HEK293T (cell line): ENCODE measurements around the gene DCAF5.

Source experiments
- ARNT ChIP-seq: fragments of 450-650 bp; IDR thresholded peaks from 2 replicates; pipeline ENCODE4 v1.6.1; 2017; ENCODE audit warnings: mild to moderate bottlenecking
- BHLHE40 ChIP-seq: fragments of 450-650 bp; IDR thresholded peaks from 2 replicates; pipeline ENCODE4 v1.6.1; 2016; ENCODE audit warnings: mild to moderate bottlenecking, moderate library complexity, borderline replicate concordance
- ELF4 ChIP-seq: fragments of 450-650 bp; IDR thresholded peaks from 2 replicates; pipeline ENCODE4 v1.6.1; 2017; ENCODE audit warnings: antibody characterized with exemption
- FOXK2 ChIP-seq: fragments of 450-650 bp; IDR thresholded peaks from 2 replicates; pipeline ENCODE4 v1.6.1; 2016; ENCODE audit warnings: mild to moderate bottlenecking
- L3MBTL2 ChIP-seq: fragments of 450-650 bp; conservative IDR thresholded peaks from 2 replicates; pipeline ENCODE4 v1.6.1; 2016; ENCODE audit warnings: mild to moderate bottlenecking
- SP1 ChIP-seq: fragments of 450-650 bp; IDR thresholded peaks from 2 replicates; pipeline ENCODE4 v1.6.1; 2017
- SUZ12 ChIP-seq: fragments of 450-650 bp; IDR thresholded peaks from 2 replicates; pipeline ENCODE4 v1.6.1; 2016; ENCODE audit warnings: mild to moderate bottlenecking
- TARDBP ChIP-seq: fragments of 450-650 bp; IDR thresholded peaks from 2 replicates; pipeline ENCODE4 v1.6.1; 2016
- TF ChIP-seq, protein P1 (sequence below): fragments of 450-650 bp; IDR thresholded peaks from 2 replicates; pipeline ENCODE4 v1.6.1; 2016

DNA sequence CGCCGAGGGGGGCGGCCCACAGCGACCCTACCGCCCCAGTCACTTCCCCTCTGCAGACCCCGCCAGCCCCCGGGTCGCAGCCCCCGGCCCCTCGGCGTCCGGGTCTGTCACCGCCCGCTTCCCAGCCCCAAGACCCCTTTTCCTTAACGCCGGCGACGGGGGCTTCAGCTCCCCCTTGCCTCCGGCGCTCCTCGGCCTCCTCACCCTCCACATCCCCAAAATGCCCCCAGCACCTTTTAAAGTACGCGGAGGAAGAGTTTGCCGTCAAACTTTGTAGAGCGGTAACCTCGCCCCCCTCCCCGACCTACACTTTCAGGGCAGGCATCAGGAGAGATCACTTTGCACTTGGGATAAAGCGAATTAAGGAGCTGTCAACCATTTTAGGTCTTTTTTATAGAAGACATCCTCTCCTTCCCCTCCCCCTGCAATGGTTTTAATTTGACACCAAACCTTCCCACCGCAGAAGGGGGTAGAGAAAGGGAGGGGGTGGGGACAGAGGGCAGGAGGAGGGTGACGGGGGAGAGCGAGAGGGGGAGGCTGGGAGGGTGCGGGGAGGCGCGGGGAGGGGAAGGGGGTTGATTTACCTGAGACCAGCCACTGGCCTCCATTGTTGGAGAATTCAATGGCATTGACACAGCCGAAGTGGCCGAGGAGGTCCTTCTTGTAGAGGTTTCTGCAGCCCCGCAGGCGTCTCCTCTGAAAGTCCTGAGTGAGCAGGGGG is 578 bp downstream of the DCAF5 start:
- TF ChIP-seq TARDBP (no peak), L3MBTL2 (no peak), ELF4 (no peak), FOXK2 (no peak), ARNT (no peak), SUZ12 (no peak), SP1 (no peak), BHLHE40 (no peak)
- TF ChIP-seq, protein P1, sequence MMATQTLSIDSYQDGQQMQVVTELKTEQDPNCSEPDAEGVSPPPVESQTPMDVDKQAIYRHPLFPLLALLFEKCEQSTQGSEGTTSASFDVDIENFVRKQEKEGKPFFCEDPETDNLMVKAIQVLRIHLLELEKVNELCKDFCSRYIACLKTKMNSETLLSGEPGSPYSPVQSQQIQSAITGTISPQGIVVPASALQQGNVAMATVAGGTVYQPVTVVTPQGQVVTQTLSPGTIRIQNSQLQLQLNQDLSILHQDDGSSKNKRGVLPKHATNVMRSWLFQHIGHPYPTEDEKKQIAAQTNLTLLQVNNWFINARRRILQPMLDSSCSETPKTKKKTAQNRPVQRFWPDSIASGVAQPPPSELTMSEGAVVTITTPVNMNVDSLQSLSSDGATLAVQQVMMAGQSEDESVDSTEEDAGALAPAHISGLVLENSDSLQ = no peak
